ENCODE measurements around the gene PPIA. TPM values are rescaled to one million over a fixed set of nuclear protein-coding genes. Genes with fewer than 3 reads are reported as not detected.
"Not testable (repeated sequence)": the region's sequence is repeated elsewhere in the genome, so short reads cannot be mapped to it uniquely, and the experiment has no call there.

PPIA gene
- total and polyA plus RNA-seq, 2 experiments from 2014 or later: 903 to 2,579 TPM

GRCh38 chr7:44769776-44770294, 26.6 kb upstream of the PPIA start:
- Histone ChIP-seq H3K4me1 (ENCODE audit: low read depth) (no peaks in the 10 kb centered on the region), H3K4me3 (no peak overlapping the region), H3K9me3 (ENCODE audit: low read depth) (no peaks in the 10 kb centered on the region), H3K27me3 (no peaks in the 10 kb centered on the region), H3K36me3 (peaks cover 23% of the 10 kb centered on the region), H3K27ac (peak overlapping the region; percentile 76)
- TF ChIP-seq CTCF (IDR thresholded peaks at IDR 0.05; ENCODE audit: low read depth, low read length): no peak
- DNase-seq (ENCODE audit: low read depth in 1 of 2, low spot score in 1 of 2): peak in 1 of 2 donors; percentile 66

DNA sequence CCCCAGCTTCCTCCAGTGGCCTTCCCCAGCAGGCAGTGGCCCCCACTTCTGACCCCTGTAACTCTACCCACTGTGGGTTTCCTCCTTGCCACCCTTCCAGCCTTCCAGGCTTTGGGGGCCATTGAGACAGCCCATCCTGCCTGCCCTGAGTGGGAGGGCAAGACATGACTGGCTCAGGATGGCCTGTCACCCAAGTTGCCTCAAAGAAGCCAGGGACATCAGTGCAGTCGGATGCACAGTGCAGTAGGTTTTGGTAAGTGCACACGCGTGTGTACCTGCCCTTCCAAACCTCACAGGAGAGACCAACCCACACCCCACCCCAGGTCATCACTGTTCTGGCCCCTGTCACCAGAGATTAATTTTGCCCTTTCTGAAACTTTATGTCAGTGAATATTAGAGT, 25.1 kb upstream of the PPIA start:
- Histone ChIP-seq H3K36me3 (peaks cover 9% of the 10 kb centered on the region), H3K4me3 (no peak overlapping the region), H3K9me3 (ENCODE audit: low read depth) (no peaks in the 10 kb centered on the region), H3K27ac (no peak overlapping the region), H3K27me3 (no peaks in the 10 kb centered on the region), H3K4me1 (ENCODE audit: low read depth) (no peaks in the 10 kb centered on the region)
- DNase-seq (ENCODE audit: low read depth in 1 of 2, low spot score in 1 of 2): no peak
- no peak for TF ChIP-seq CTCF (IDR thresholded peaks at IDR 0.05; ENCODE audit: low read depth, low read length)

DNA sequence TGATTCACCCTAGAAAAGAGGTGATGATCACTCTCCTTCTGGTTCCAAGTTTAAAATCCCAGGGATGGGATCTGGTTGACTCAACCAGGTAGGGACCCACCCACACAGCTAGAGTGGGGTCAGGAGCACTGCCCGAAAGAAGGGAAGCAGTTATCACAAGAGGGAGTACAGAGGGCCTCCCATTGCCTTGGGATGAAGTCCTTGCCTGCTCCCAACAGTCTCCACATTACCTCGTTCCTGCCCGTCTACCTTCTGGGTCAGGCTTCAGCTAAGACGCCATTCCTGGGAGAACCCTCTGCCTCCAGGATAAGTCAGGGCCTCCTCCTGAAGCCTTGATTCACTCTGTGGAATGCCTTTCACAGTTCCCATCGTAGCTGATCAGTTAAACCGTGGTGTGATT, 24.0 kb upstream of the PPIA start:
- H3K4me3 ChIP-seq: no peak overlapping the region
- H3K9me3 ChIP-seq (ENCODE audit: low read depth): no peaks in the 10 kb centered on the region
- H3K36me3 ChIP-seq: peaks cover under 1% of the 10 kb centered on the region
- no peak for TF ChIP-seq CTCF (IDR thresholded peaks at IDR 0.05; ENCODE audit: low read depth, low read length)
- H3K4me1 ChIP-seq (ENCODE audit: low read depth): no peaks in the 10 kb centered on the region
- H3K27me3 ChIP-seq: no peaks in the 10 kb centered on the region
- no peak overlapping the region for H3K27ac ChIP-seq
- no peak for DNase-seq (ENCODE audit: low read depth in 1 of 2, low spot score in 1 of 2)

DNA sequence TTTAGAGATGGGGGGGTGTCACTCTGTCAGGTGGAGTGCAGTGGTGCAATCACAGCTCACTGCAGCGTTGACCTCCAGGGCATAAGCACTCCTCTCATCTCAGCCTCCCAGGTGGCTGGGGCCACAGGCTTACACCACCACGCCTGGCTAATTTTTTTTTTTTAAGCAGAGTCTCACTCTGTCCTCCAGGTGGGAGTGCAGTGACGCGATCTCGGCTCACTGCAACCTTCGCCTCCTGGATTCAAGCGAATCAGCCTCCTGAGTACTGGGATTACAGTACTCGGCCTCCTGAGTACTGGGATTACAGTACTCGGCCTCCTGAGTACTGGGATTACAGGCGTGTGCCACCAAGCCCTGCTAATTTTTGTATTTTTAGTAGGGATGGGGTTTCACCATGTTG, 23.6 kb upstream of the PPIA start:
- no peak for TF ChIP-seq CTCF (IDR thresholded peaks at IDR 0.05; ENCODE audit: low read depth, low read length)
- no peaks in the 10 kb centered on the region for H3K36me3 ChIP-seq
- H3K4me3 ChIP-seq: no peak overlapping the region
- no peaks in the 10 kb centered on the region for H3K27me3 ChIP-seq
- H3K27ac ChIP-seq: no peak overlapping the region
- DNase-seq (ENCODE audit: low read depth in 1 of 2, low spot score in 1 of 2): no peak
- no peaks in the 10 kb centered on the region for H3K4me1 ChIP-seq (ENCODE audit: low read depth)
- no peaks in the 10 kb centered on the region for H3K9me3 ChIP-seq (ENCODE audit: low read depth)

GRCh38 chr7:44774486-44774885, 22.0 kb upstream of the PPIA start:
- H3K4me1 ChIP-seq (ENCODE audit: low read depth); H3K36me3 ChIP-seq; H3K9me3 ChIP-seq (ENCODE audit: low read depth); DNase-seq (ENCODE audit: low read depth in 1 of 2, low spot score in 1 of 2); H3K4me3 ChIP-seq; H3K27me3 ChIP-seq; H3K27ac ChIP-seq: not testable (repeated sequence)

- no peaks in the 10 kb centered on the region for H3K36me3 ChIP-seq
- H3K27ac ChIP-seq: no peak overlapping the region
- H3K27me3 ChIP-seq: no peaks in the 10 kb centered on the region
- H3K9me3 ChIP-seq (ENCODE audit: low read depth): no peaks in the 10 kb centered on the region
- DNase-seq (ENCODE audit: low read depth in 1 of 2, low spot score in 1 of 2): no peak
- no peaks in the 10 kb centered on the region for H3K4me1 ChIP-seq (ENCODE audit: low read depth)
- no peak overlapping the region for H3K4me3 ChIP-seq
- no peak for TF ChIP-seq CTCF (IDR thresholded peaks at IDR 0.05; ENCODE audit: low read depth, low read length)
These were observed 20.9 kb upstream of the PPIA start for GRCh38 chr7:44775383-44776107.

Data from cardiac muscle cell (in vitro differentiated cells and primary cell).